Measurements from ENCODE around the gene COPG2. TPM values are rescaled to one million over a fixed set of nuclear protein-coding genes. Genes with fewer than 3 reads are reported as not detected.

COPG2 gene
- total RNA-seq, 1 experiment from 2014 or later, result 50.9 TPM

DNA sequence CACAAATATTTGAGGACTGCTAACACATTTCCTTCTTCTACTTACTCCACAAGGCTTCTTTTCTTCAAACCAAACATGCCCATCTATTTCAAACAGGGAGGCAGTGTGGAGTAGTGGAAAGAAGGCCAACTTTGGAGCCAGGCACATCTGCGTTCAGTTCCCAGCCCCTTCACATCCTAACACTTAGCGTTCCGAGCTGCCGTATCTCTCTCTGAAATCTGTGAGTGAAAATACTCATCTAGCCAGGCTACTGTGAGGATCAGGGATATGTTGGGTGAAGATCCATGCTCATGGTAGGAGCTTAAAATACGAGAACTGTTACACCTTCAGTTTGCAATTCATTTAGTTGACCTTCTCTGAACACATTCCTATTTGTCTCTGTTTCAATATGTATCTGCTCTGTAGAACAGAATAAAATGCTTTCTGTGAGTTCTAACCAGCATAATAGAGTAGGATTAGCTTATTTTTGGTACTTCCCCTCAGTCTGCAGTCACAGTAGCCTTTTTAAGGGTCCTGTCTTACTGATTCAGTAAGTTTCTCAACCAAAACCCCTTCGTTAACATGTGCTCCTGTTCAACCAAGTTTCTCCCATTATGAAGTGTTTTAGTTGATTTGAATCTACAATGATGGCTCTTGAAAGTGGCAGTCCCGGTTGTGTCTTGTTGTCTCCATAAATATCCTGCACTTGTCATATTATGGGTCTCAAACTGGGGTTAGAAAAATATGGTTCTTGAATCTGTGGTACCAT lies 180.0 kb downstream of the COPG2 start (continued):
- TF ChIP-seq, protein P1, sequence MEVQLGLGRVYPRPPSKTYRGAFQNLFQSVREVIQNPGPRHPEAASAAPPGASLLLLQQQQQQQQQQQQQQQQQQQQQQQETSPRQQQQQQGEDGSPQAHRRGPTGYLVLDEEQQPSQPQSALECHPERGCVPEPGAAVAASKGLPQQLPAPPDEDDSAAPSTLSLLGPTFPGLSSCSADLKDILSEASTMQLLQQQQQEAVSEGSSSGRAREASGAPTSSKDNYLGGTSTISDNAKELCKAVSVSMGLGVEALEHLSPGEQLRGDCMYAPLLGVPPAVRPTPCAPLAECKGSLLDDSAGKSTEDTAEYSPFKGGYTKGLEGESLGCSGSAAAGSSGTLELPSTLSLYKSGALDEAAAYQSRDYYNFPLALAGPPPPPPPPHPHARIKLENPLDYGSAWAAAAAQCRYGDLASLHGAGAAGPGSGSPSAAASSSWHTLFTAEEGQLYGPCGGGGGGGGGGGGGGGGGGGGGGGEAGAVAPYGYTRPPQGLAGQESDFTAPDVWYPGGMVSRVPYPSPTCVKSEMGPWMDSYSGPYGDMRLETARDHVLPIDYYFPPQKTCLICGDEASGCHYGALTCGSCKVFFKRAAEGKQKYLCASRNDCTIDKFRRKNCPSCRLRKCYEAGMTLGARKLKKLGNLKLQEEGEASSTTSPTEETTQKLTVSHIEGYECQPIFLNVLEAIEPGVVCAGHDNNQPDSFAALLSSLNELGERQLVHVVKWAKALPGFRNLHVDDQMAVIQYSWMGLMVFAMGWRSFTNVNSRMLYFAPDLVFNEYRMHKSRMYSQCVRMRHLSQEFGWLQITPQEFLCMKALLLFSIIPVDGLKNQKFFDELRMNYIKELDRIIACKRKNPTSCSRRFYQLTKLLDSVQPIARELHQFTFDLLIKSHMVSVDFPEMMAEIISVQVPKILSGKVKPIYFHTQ (CRISPR knock-in tag; IDR thresholded peaks at IDR 0.05), result no peak
- no peak for TF ChIP-seq ZMAT4 (CRISPR knock-in tag; IDR thresholded peaks at IDR 0.05)
- TF ChIP-seq IRF2 (CRISPR knock-in tag; IDR thresholded peaks at IDR 0.05; ENCODE audit: borderline replicate concordance, low read depth), result no peak
- TF ChIP-seq, protein P2, sequence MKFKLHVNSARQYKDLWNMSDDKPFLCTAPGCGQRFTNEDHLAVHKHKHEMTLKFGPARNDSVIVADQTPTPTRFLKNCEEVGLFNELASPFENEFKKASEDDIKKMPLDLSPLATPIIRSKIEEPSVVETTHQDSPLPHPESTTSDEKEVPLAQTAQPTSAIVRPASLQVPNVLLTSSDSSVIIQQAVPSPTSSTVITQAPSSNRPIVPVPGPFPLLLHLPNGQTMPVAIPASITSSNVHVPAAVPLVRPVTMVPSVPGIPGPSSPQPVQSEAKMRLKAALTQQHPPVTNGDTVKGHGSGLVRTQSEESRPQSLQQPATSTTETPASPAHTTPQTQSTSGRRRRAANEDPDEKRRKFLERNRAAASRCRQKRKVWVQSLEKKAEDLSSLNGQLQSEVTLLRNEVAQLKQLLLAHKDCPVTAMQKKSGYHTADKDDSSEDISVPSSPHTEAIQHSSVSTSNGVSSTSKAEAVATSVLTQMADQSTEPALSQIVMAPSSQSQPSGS (CRISPR knock-in tag; IDR thresholded peaks at IDR 0.05; ENCODE audit: borderline replicate concordance, low read depth), result no peak
- TF ChIP-seq ZNF263 (CRISPR knock-in tag; IDR thresholded peaks at IDR 0.05; ENCODE audit: low read depth), result no peak
- no peak for TF ChIP-seq USF2 (CRISPR knock-in tag; IDR thresholded peaks at IDR 0.05)
- no peak for TF ChIP-seq GABPB1 (CRISPR knock-in tag; IDR thresholded peaks at IDR 0.05)
- TF ChIP-seq, protein P3, sequence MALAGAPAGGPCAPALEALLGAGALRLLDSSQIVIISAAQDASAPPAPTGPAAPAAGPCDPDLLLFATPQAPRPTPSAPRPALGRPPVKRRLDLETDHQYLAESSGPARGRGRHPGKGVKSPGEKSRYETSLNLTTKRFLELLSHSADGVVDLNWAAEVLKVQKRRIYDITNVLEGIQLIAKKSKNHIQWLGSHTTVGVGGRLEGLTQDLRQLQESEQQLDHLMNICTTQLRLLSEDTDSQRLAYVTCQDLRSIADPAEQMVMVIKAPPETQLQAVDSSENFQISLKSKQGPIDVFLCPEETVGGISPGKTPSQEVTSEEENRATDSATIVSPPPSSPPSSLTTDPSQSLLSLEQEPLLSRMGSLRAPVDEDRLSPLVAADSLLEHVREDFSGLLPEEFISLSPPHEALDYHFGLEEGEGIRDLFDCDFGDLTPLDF (CRISPR knock-in tag; IDR thresholded peaks at IDR 0.05), result no peak
- TF ChIP-seq EMX1 (CRISPR knock-in tag; IDR thresholded peaks at IDR 0.05), result no peak
- TF ChIP-seq JAZF1 (CRISPR knock-in tag; IDR thresholded peaks at IDR 0.05), result no peak
- TF ChIP-seq GRHL2 (CRISPR knock-in tag; IDR thresholded peaks at IDR 0.05; ENCODE audit: insufficient replicate concordance, severe bottlenecking), result no peak

- ChIA-PET CTCF (interaction anchor here (0.8 to 1.2 kb wide), 4 partner anchors 11 to 214 kb away, joined by 3 to 4 read pairs (median 4); no protein-coding TSS in a partner anchor), POLR2A (interaction anchor here (0.7 kb wide), 1 partner anchor 106 kb away, joined by 4 read pairs; no protein-coding TSS in a partner anchor)
- ATAC-seq (no peak), DNase-seq (ENCODE audit: low spot score) (no peak)
- peaks cover 40% of the 10 kb centered on the region for H3K4me1 Mint-ChIP-seq
- no peak overlapping the region for H3K27ac Mint-ChIP-seq
- peak overlapping the region; percentile 75 for H3K4me3 Mint-ChIP-seq
- TF ChIP-seq MAX (CRISPR knock-in tag; IDR thresholded peaks at IDR 0.05) (no peak), ZBTB21 (CRISPR knock-in tag; IDR thresholded peaks at IDR 0.05; ENCODE audit: borderline replicate concordance) (no peak), PRDM15 (CRISPR knock-in tag; IDR thresholded peaks at IDR 0.05) (no peak), IRF2 (CRISPR knock-in tag; IDR thresholded peaks at IDR 0.05; ENCODE audit: borderline replicate concordance, low read depth) (no peak), SMAD4 (CRISPR knock-in tag; IDR thresholded peaks at IDR 0.05) (no peak)
- TF ChIP-seq, protein P4, sequence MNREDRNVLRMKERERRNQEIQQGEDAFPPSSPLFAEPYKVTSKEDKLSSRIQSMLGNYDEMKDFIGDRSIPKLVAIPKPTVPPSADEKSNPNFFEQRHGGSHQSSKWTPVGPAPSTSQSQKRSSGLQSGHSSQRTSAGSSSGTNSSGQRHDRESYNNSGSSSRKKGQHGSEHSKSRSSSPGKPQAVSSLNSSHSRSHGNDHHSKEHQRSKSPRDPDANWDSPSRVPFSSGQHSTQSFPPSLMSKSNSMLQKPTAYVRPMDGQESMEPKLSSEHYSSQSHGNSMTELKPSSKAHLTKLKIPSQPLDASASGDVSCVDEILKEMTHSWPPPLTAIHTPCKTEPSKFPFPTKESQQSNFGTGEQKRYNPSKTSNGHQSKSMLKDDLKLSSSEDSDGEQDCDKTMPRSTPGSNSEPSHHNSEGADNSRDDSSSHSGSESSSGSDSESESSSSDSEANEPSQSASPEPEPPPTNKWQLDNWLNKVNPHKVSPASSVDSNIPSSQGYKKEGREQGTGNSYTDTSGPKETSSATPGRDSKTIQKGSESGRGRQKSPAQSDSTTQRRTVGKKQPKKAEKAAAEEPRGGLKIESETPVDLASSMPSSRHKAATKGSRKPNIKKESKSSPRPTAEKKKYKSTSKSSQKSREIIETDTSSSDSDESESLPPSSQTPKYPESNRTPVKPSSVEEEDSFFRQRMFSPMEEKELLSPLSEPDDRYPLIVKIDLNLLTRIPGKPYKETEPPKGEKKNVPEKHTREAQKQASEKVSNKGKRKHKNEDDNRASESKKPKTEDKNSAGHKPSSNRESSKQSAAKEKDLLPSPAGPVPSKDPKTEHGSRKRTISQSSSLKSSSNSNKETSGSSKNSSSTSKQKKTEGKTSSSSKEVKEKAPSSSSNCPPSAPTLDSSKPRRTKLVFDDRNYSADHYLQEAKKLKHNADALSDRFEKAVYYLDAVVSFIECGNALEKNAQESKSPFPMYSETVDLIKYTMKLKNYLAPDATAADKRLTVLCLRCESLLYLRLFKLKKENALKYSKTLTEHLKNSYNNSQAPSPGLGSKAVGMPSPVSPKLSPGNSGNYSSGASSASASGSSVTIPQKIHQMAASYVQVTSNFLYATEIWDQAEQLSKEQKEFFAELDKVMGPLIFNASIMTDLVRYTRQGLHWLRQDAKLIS (CRISPR knock-in tag; IDR thresholded peaks at IDR 0.05; ENCODE audit: borderline replicate concordance), result no peak
- H3K36me3 Mint-ChIP-seq, result no peaks in the 10 kb centered on the region
- peaks cover 13% of the 10 kb centered on the region for H3K27me3 Mint-ChIP-seq (ENCODE audit: low read depth)
- H3K9me3 Mint-ChIP-seq, result 0 out of 2 replicates have a peak, but pooled peaks cover 5% of the 10 kb centered on the region
These were observed 181.6 kb downstream of the COPG2 start for GRCh38 chr7:130486954-130487436.
